HUES64 (cell line): ENCODE results near the gene ATRAID. TPM values are rescaled to one million over a fixed set of nuclear protein-coding genes. Genes with fewer than 3 reads are reported as not detected.
"Not testable (repeated sequence)": the region's sequence is repeated elsewhere in the genome, so short reads cannot be mapped to it uniquely, and the experiment has no call there.

Experiments
- H3K27ac ChIP-seq: 2 replicates; pipeline ENCODE4 v1.7.0; 2013; ENCODE audit warnings: low read depth, low read length, inconsistent platforms
- H3K27me3 ChIP-seq: 2 replicates; pipeline ENCODE4 v1.6.1; 2013; ENCODE audit warnings: mild to moderate bottlenecking, low read length; ENCODE audit not compliant: insufficient read depth
- H3K36me3 ChIP-seq: 2 replicates; pipeline ENCODE4 v1.6.1; 2013; ENCODE audit warnings: mild to moderate bottlenecking, low read length; ENCODE audit not compliant: insufficient read depth
- H3K4me1 ChIP-seq: 2 replicates; pipeline ENCODE4 v1.6.1; 2013; ENCODE audit warnings: mild to moderate bottlenecking, low read length, moderate library complexity; ENCODE audit not compliant: insufficient read depth
- H3K4me3 ChIP-seq: 2 replicates; pipeline ENCODE4 v1.5.1; 2013; ENCODE audit warnings: mild to moderate bottlenecking, low read length, moderate library complexity
- H3K9ac ChIP-seq: 2 replicates; pipeline ENCODE4 v1.6.1; 2013; ENCODE audit warnings: mild to moderate bottlenecking, low read depth, low read length
- H3K9me3 ChIP-seq: 2 replicates; pipeline ENCODE4 v1.6.1; 2013; ENCODE audit warnings: low read depth, low read length; ENCODE audit not compliant: insufficient read depth
- WGBS: fragments of 150-250, 120-280 bp; methylation state at CpG from one replicate; pipeline ENCODE4 v1.1.7; 2013; ENCODE audit warnings: missing lambda C conversion rate; 5-methylcytosine and 5-hydroxymethylcytosine counted together
- polyA plus RNA-seq, 2 experiments: library from polyadenylated mRNA; stranded (reverse); fragments of 50-300 nt; gene quantifications; one replicate each; pipeline ENCODE4 v1.2.3, GENCODE V29; 2013

ATRAID gene, protein sequence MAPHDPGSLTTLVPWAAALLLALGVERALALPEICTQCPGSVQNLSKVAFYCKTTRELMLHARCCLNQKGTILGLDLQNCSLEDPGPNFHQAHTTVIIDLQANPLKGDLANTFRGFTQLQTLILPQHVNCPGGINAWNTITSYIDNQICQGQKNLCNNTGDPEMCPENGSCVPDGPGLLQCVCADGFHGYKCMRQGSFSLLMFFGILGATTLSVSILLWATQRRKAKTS
- polyA plus RNA-seq (2013, experiment 1 of 2) = 127 TPM
- polyA plus RNA-seq (2013, experiment 2 of 2) = 139 TPM

DNA sequence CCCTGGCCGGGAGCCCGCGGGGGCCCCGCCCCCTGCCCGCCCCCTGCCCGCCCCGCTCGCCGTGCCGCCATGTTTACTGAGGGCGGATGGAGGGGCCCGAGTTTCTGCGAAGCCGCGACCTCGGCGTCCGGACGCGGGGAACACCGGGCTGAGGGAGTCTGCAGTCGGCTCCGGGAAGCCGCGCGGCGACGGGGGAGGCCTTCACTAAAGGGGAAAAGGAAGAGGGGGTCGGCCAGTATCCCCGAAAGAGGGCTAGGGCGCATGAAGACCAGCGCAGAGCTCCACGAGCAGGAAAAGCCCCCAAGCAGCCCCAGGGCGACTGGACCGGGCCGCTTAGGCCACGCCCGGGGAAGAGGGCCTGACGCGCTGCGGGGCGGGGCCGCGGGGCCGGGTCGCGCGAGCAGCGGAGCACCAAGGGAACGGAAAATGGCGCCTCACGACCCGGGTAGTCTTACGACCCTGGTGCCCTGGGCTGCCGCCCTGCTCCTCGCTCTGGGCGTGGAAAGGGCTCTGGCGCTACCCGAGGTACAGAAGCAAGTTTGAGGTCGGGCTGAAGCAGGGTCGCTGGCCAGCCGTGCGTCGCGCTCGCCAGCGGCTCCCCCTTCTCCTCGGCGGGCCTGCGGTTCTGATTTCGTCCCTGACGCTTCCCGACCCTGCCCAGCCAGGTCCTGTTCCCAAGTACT, at the start of gene ATRAID, which contains the start of gene SLC5A6:
TSS of gene ATRAID (plus strand) at position 99 of the 683 bp plus-strand sequence. CDS start at position 427, 328 bp downstream.
TSS of gene SLC5A6 (minus strand) at position 326 of the 683 bp plus-strand sequence. CDS start 4,618 bp downstream, outside the sequence.
- Histone ChIP-seq H3K4me3 (peak within 1 kb of the TSS; percentile 98), H3K9ac (peak within 1 kb of the TSS; percentile 99), H3K4me1 (peaks cover 12% of the 10 kb centered on the region; the same call in 1 of the 2 replicates), H3K27ac (peak within 1 kb of the TSS; percentile 97), H3K36me3 (peaks cover 59% of the 10 kb centered on the region), H3K27me3 (no peaks in the 10 kb centered on the region), H3K9me3 (no peaks in the 10 kb centered on the region)
- under 1% methylated on average over 73 of the region's 73 CpGs for WGBS

DNA sequence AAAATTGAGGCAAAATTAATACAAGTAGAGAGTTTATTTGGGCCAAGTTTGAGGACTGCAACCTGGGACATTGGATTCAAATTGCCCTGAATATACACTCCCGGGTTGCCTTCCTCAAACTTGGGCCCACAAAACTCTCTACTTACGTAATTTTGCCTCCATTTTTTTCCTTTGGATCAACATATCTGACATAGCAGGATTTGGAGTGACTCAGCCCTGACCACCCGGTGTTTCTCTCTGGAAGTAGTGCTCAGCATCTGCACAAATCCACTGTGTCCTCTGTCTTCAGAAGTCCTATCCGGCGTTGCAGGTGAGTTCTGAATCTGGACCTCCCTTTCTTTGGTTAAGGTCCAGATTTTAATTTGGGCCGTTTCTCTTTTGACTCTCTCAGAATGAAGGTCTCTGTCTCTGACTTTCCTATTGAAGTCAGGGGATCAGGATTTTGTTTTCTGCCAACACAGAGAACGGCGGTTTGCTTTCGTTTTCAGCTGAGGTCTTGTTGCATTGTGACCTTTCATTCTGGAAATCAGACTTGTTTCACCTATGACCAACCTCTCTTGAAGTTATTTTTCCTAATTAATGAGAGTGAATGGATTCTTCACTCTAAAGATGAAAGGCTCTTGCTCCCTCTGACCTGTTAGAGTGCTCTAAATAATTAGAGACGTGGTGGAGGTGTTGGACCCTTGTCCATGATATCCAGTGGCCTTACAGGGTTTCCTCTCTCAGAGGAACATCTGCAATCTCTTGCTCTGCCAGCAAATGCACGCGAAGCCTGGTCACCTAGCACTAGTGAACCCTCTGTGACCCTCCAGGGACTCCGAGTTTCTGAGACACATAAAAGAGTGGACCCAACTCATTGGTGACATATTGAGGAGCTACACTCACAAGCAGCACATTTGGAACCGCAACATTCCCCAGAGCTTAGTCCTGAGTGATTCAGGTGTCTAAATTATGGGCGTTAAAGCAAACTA, 49.4 kb upstream of the ATRAID start:
- 93% methylated on average over 15 of the region's 15 CpGs for WGBS
- no peaks in the 10 kb centered on the region for H3K36me3 ChIP-seq
- no peak overlapping the region for H3K27ac ChIP-seq
- no peaks in the 10 kb centered on the region for H3K27me3 ChIP-seq
- H3K4me3 ChIP-seq = no peak overlapping the region
- H3K9ac ChIP-seq = no peak overlapping the region
- H3K9me3 ChIP-seq = no peaks in the 10 kb centered on the region
- no peaks in the 10 kb centered on the region for H3K4me1 ChIP-seq

GRCh38 chr2:27164960-27165763, 46.7 kb upstream of the ATRAID start:
- Histone ChIP-seq H3K36me3 (no peaks in the 10 kb centered on the region), H3K9me3 (no peaks in the 10 kb centered on the region), H3K4me1 (no peaks in the 10 kb centered on the region), H3K27me3 (peaks cover 2% of the 10 kb centered on the region; the same call in 1 of the 2 replicates), H3K27ac (no peak overlapping the region), H3K9ac (no peak overlapping the region), H3K4me3 (no peak overlapping the region)
- 93% methylated on average over 8 of the region's 8 CpGs for WGBS

DNA sequence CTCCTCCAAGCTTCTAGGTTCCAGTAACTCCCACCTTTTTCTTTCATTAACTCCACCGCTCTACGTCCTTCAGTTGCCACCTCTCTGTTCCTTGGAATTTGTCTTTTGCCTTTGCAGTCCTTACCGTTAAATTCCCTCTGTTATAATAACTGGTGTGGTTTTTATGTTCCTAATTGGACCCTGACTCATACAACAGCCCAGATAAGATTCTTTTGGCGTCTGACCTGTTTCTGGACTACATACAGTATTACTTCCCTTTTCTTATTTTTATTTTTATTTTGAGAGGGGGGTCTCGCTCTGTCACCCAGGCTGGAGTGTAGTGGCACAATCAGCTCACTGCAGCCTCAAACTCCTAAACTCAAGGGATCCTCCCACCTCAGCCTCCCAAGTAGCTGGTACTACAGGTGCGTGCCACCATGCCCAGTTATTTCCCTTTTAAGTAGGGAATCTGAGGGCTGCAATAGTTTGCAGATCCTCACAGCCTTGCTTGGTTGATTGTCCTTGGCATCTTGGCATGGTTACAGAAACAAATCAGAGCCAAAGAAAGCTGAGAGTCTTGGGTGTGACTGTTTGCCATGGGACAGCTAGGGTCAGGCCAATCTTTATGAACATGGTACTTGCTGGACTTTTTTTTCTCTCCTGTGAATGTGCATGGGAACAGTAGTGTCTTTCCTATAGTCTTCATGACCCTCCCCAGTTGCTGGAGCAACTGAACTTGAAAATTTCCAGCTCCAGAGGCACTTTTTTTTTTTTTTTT, 41.1 kb upstream of the ATRAID start:
- H3K4me3 ChIP-seq = no peak overlapping the region
- H3K9ac ChIP-seq = no peak overlapping the region
- no peaks in the 10 kb centered on the region for H3K4me1 ChIP-seq
- no peak overlapping the region for H3K27ac ChIP-seq
- peaks cover 19% of the 10 kb centered on the region for H3K27me3 ChIP-seq
- H3K9me3 ChIP-seq = no peaks in the 10 kb centered on the region
- WGBS = 75% methylated on average over 5 of the region's 6 CpGs
- no peaks in the 10 kb centered on the region for H3K36me3 ChIP-seq

DNA sequence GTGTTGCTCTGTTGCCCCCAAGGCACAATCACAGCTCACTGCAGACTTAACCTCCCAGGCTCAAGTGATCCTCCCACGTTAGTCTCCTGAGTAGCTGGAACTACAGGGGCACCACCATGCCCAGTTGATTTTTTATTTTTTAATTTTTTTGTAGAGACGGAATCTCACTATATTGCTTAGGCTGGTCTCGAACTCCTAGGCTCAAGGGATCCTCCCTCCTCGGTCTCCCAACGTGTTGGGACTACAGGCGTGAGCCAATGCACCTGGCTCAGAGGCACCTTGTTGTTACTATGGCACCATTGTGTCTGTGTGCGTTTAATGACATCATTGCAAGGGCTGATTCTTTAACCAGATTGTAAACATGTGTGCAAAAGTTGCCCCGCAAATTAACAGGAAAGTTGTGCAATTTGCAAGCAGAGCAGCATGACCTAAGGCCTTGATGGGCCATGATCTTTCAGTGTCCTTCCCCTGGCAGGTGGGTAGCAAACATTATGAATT, 40.4 kb upstream of the ATRAID start:
- no peaks in the 10 kb centered on the region for H3K9me3 ChIP-seq
- peaks cover 19% of the 10 kb centered on the region for H3K27me3 ChIP-seq
- H3K9ac ChIP-seq = no peak overlapping the region
- 88% methylated on average over 8 of the region's 8 CpGs for WGBS
- no peaks in the 10 kb centered on the region for H3K4me1 ChIP-seq
- no peak overlapping the region for H3K27ac ChIP-seq
- H3K36me3 ChIP-seq = no peaks in the 10 kb centered on the region
- no peak overlapping the region for H3K4me3 ChIP-seq

DNA sequence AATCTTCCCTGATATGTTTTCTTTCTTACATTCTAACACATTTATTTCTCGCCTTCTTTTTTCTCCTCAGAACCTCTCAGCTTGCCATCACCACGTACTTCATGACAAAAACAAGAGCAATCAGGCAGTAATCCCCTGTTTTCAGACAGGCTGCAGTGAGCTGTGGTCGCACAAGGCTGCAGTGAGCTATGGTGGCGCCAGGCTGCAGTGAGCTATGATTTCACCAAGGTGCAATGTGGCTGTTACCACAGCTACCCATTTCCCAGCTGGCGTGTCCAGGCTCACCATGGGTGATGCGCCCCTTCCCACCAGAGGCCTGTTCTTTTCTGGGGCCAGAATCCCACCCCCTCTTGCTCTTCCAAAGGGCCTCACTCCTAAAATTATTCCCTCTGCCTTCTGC, 37.2 kb upstream of the ATRAID start:
- Histone ChIP-seq H3K4me3 (no peak overlapping the region), H3K36me3 (no peaks in the 10 kb centered on the region), H3K27me3 (peaks cover 19% of the 10 kb centered on the region), H3K9ac (no peak overlapping the region), H3K27ac (no peak overlapping the region), H3K4me1 (no peaks in the 10 kb centered on the region), H3K9me3 (no peaks in the 10 kb centered on the region)
- WGBS = 79% methylated on average over 6 of the region's 6 CpGs

DNA sequence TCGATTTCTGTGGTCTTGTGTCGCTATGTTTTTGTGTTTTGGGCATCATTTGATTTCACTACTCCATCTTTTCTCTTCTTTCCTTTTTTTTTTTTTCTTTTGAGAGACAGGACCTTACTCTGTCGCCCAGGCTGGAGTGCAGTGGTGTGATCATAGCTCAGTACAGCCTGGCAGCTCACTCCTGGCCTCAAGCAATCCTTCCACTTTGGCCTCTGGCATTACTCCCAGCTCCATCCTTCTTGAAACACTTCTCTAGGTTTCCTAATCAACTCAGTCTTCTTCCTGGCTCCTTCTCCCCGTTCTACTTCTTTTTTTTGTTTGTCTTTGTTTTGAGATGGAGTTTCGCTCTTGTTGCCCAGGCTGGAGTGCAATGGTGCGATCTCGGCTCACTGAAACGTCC, 36.5 kb upstream of the ATRAID start:
- Histone ChIP-seq H3K27ac (no peak overlapping the region), H3K4me3 (no peak overlapping the region), H3K9ac (no peak overlapping the region), H3K9me3 (no peaks in the 10 kb centered on the region), H3K27me3 (peaks cover 15% of the 10 kb centered on the region), H3K36me3 (no peaks in the 10 kb centered on the region), H3K4me1 (no peaks in the 10 kb centered on the region)
- 91% methylated on average over 6 of the region's 8 CpGs for WGBS

GRCh38 chr2:27175781-27176180, 36.1 kb upstream of the ATRAID start:
- H3K27me3 ChIP-seq = peaks cover 10% of the 10 kb centered on the region
- H3K4me1 ChIP-seq, H3K9me3 ChIP-seq, H3K9ac ChIP-seq, H3K36me3 ChIP-seq, H3K4me3 ChIP-seq, H3K27ac ChIP-seq: not testable (repeated sequence)
- 95% methylated on average over 4 of the region's 4 CpGs for WGBS

- Histone ChIP-seq H3K9ac (no peak overlapping the region), H3K9me3 (no peaks in the 10 kb centered on the region), H3K27ac (no peak overlapping the region), H3K4me1 (no peaks in the 10 kb centered on the region), H3K4me3 (no peak overlapping the region), H3K36me3 (no peaks in the 10 kb centered on the region), H3K27me3 (peaks cover 3% of the 10 kb centered on the region; the same call in 1 of the 2 replicates)
- WGBS = 93% methylated on average over 15 of the region's 15 CpGs
These were observed 34.1 kb upstream of the ATRAID start for GRCh38 chr2:27177441-27178351.
